GM20431 (cell line): Measurements from ENCODE around the gene CA5A.

Experiments used
- in situ Hi-C: fragments of 300-500 bp; cut with MseI, MboI; formaldehyde crosslinking; loops from one replicate; pipeline ENCODE4 v1.15.0; 2020; ENCODE audit warnings: low sequenced_read_pairs; ENCODE audit not compliant: unreplicated experiment

Gene CA5A

DNA sequence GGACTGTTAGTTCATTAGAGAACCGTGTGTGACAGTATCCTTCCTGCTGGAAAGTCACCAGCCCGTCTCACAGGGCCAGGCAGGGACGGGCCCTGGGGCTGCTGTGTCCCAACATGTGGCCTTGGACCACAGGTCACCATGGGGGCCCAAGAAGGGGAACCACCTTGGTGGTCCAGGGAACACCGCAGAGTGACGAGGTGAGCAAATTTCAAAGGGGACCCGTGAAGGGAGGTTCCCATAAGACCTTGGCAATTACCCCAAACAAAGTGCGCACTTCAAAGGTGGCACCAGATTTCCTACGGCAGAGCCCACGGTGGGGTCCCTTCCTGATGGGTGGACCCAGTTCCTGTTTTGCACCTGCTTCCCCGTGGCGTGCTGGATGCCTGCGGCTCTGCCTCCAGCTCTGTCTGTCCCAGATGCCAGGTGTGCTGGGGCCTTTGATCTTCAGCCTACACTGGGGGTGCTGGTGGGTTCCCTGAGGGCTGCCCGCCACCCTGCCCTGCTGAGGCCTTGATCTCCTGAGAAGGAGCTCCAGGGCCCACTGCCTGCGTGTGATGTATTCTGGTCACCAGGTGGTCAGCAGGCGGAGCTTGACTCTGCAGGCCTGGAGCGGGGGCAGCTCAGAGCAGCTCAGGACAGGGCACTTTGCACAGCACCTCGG lies 94.0 kb downstream of the CA5A start:
- in situ Hi-C loops: no loop called here

GRCh38 chr16:87841340-87842208 lies 94.8 kb downstream of the CA5A start:
- in situ Hi-C loops: no loop called here

- in situ Hi-C loops: no loop called here
Measured at GRCh38 chr16:87840271-87840978, 95.9 kb downstream of the CA5A start.

GRCh38 chr16:87839542-87840270 lies 96.6 kb downstream of the CA5A start:
- in situ Hi-C loops: no loop called here

DNA sequence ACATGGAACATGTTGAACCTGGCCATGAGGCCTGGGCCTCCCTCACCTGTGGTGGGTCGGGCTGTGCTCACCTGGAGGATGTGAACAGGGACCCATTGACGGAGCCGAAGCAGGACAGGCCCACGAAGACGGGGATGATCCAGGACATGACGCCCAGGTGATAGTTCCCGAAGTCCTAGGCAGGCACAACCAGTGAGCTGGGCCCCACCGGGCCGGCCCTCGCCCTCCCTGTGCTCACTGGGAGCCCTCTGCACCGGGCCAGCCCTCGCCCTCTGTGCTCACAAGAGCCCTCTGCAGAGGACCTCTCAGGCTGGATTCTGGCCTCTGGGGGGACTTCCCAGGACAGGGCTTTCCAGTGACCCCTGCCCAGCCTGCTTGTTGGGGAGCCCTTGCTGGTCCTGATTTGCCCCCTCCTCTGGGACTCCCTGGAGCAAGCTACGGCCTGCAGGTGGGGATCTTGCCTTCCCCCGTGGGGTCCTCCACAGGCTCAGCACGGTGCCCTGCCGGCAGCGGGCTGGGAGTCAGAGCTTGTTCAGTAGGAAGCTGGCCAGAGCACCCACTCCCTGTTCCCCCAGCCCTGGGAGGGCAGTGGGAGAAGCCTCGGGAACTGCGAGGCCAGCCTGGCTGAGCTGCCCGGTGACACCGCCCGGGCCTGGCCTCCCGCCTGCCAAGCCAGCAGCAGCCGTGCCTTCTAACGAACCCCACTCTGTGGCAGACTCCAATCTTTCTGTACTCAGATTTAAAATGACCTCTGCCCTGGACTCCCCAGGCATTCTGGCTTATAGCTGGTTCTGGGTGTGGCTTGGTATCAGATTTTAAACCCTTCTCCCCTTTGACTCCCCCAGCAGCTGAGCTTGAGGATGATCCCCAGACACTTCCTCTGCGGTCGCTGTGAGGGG lies 97.4 kb downstream of the CA5A start:
- in situ Hi-C loops: no loop called here
